HG03558 (cell line): ENCODE results near the gene CENPVL1.
"Not testable (repeated sequence)": the region's sequence is repeated elsewhere in the genome, so short reads cannot be mapped to it uniquely, and the experiment has no call there.

Experiments used
- ATAC-seq: cut with Tn5 transposase; IDR thresholded peaks from one replicate; pipeline ENCODE4 v1.9.1; 2021; ENCODE audit warnings: moderate number of reproducible peaks; ENCODE audit not compliant: unreplicated experiment; ENCODE audit errors: extremely low read depth

CENPVL1 gene

DNA sequence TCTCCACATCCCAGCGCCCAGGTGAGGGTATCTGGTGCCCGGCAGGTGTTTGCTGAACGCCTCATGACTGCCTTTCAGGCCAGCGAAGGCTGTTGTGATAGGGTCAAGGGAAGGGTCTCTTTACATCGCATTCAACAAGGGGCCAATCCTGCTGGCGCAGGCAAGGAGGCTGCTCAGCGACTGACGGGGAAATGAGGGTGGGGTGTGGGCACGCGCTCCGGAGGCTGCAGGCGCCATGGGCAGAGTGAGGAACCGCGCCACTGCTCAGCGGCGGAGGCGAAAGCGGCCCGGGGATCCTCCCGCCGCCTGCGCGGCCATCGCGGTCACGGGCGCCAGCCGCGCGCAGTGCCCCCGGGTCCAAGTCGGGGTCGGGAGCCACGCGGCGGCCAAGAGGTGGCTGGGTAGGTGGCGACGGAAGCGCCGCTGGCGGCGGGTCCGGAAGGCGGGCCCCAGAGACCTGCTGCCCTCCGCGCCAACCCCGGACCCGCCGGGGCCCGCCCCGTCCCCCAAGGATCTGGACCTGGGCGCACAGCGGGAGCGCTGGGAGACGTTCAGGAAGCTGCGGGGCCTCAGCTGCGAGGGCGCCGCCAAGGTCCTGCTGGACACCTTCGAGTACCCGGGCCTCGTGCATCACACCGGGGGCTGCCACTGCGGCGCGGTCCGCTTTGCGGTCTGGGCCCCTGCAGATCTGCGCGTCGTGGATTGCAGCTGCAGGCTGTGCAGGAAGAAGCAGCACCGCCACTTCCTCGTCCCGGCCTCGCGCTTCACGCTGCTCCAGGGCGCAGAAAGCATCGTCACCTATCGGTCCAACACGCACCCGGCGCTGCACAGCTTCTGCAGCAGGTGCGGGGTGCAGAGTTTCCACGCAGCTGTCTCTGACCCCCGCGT, at the start of gene CENPVL1:
CENPVL1 (plus strand) TSS at position 236 of the 888 bp plus-strand sequence; CDS start at position 236, 0 bp downstream.
- ATAC-seq: not testable (repeated sequence)

- no peak for ATAC-seq
Observed at GRCh38 chrX:51665981-51666380, 44.3 kb upstream of the CENPVL1 start.

- not testable (repeated sequence) for ATAC-seq
Observed at GRCh38 chrX:51679689-51680433, 30.5 kb upstream of the CENPVL1 start.

- not testable (repeated sequence) for ATAC-seq
Observed at GRCh38 chrX:51681808-51682719, 28.2 kb upstream of the CENPVL1 start.

DNA sequence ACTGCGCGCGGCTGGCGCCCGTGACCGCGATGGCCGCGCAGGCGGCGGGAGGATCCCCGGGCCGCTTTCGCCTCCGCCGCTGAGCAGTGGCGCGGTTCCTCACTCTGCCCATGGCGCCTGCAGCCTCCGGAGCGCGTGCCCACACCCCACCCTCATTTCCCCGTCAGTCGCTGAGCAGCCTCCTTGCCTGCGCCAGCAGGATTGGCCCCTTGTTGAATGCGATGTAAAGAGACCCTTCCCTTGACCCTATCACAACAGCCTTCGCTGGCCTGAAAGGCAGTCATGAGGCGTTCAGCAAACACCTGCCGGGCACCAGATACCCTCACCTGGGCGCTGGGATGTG, 27.6 kb upstream of the CENPVL1 start, which contains the start of gene CENPVL2:
CENPVL2 (minus strand) TSS at position 112 of the 343 bp plus-strand sequence; CDS start at position 112, 0 bp downstream.
- ATAC-seq: not testable (repeated sequence)

DNA sequence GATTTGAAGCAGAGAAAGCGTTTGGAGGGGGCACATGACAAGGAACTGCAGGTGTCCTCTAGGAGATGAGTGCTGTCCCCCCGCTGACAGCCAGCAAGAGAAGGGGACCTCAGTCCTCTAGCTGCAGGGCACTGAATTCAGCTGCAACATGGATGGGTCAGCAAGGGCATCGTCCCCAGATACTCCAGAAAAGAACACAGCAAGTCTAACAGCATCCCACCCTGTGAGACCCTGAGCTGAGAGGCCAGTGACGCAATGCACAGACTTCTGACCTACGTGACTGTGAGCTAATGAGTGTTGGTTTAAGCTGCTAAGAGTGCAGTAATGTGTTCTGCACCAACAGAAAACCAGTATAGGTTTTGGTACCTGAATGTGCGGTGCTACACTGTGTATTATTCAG, 16.1 kb upstream of the CENPVL1 start:
- no peak for ATAC-seq

- ATAC-seq: no peak
Observed at GRCh38 chrX:51697397-51697796, 12.9 kb upstream of the CENPVL1 start.

- not testable (repeated sequence) for ATAC-seq
Observed at GRCh38 chrX:51712943-51713647, 2.8 kb downstream of the CENPVL1 start.

GRCh38 chrX:51728202-51728601, 17.9 kb downstream of the CENPVL1 start:
- ATAC-seq: no peak

GRCh38 chrX:51737091-51737490, 26.8 kb downstream of the CENPVL1 start:
- no peak for ATAC-seq

- ATAC-seq: no peak
Observed at GRCh38 chrX:51742586-51742985, 32.3 kb downstream of the CENPVL1 start.

DNA sequence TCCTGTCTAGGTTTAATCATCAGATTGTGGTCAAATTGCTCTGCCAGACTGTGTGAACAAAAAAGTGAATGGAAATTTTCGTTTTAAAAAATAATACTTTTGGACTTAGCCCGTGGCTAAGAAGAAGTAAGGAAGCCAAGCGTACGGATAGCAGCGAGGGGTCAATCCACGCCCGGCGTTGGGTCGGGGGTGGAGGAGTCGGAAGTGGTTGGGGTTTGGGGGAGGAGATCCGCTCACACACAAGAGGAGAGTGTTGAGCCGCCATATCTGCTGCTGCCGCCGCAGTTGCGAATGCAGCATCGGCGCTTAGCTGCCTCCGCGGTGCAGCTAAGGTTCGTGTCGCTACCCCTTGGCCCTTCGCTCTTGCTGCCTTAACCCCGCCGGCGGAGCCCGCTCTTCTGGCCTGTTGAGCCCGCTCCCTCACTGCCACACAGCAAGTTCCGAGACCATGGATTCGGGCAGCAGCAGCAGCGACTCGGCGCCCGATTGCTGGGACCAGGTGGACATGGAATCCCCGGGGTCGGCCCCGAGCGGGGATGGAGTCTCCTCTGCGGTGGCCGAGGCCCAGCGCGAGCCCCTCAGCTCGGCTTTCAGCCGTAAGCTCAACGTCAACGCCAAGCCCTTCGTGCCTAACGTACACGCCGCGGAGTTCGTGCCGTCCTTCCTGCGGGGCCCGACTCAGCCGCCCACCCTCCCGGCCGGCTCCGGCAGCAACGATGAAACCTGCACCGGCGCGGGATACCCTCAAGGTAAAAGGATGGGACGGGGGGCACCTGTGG, 33.1 kb downstream of the CENPVL1 start, which contains the start of gene GSPT2:
GSPT2 (plus strand) TSS at position 264 of the 779 bp plus-strand sequence; CDS start at position 449, 185 bp downstream.
- ATAC-seq: peak; percentile 88

- ATAC-seq: no peak
Observed at GRCh38 chrX:51747671-51748070, 37.4 kb downstream of the CENPVL1 start.

GRCh38 chrX:51759055-51759839, 48.9 kb downstream of the CENPVL1 start:
- no peak for ATAC-seq

DNA sequence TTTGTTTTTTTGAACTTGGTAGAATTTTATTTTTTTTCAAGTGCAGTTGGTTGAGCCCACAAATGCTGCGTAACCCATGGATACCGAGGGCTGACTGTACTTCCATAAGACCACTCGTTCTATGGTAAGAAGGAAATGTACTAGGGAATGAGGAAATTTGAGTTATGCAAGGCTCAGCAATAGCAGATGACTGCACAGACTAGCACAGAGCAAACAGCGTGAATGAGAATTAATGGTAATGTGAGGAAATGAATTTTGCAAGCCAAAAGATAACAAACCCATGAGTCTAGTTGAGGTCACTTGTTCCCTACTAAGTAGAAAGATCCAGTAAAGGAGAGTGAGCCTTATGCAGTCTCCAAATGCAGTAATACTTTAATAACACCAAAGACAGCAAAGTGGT, 50.3 kb downstream of the CENPVL1 start:
- no peak for ATAC-seq
